DOHH2 (cell line): ENCODE data around the gene STARD4.

Experiments
- H3F3A ChIP-seq: fragments of 200-600 bp; sonication (generic), shearing (Covaris generic); 2 replicates; pipeline ENCODE4 v1.6.0; 2016; ENCODE audit warnings: antibody characterized with exemption, mild to moderate bottlenecking; ENCODE audit not compliant: control insufficient read depth, insufficient read depth
- H3K27ac ChIP-seq: fragments of 200-600 bp; sonication (generic); 2 replicates; pipeline ENCODE4 v1.5.1; 2014; ENCODE audit warnings: low read depth, mild to moderate bottlenecking, low read length, moderate library complexity
- H3K27me3 ChIP-seq: fragments of 200-600 bp; sonication (generic); 2 replicates; pipeline ENCODE4 v1.6.1; 2014; ENCODE audit warnings: mild to moderate bottlenecking, low read length, mixed read lengths; ENCODE audit not compliant: control insufficient read depth
- H3K36me3 ChIP-seq: fragments of 200-600 bp; sonication (generic); 2 replicates; pipeline ENCODE4 v1.6.1; 2014; ENCODE audit warnings: mild to moderate bottlenecking, low read length, moderate library complexity, mixed read lengths; ENCODE audit not compliant: control insufficient read depth
- H3K4me1 ChIP-seq: fragments of 200-600 bp; sonication (generic); 2 replicates; pipeline ENCODE4 v1.6.1; 2014; ENCODE audit warnings: mild to moderate bottlenecking, low read length, mixed read lengths; ENCODE audit not compliant: control insufficient read depth
- H3K4me2 ChIP-seq: fragments of 200-600 bp; sonication (generic); 2 replicates; pipeline ENCODE4 v1.6.0; 2014; ENCODE audit warnings: mild to moderate bottlenecking, low read length, moderate library complexity
- H3K4me3 ChIP-seq: fragments of 200-600 bp; sonication (generic); 2 replicates; pipeline ENCODE4 v1.5.1; 2014; ENCODE audit warnings: mild to moderate bottlenecking, low read length, mixed read lengths
- H3K79me2 ChIP-seq: fragments of 200-600 bp; sonication (generic); 2 replicates; pipeline ENCODE4 v1.6.1; 2014; ENCODE audit warnings: mild to moderate bottlenecking, low read length, mixed read lengths; ENCODE audit not compliant: control insufficient read depth
- H3K9me2 ChIP-seq: fragments of 200-600 bp; sonication (generic); replicated peaks from 2 replicates; pipeline ENCODE4 v1.6.1; 2014; ENCODE audit warnings: mild to moderate bottlenecking, low read length, mixed read lengths; ENCODE audit not compliant: control insufficient read depth
- H3K9me3 ChIP-seq: fragments of 200-600 bp; sonication (generic); 2 replicates; pipeline ENCODE4 v1.6.1; 2014; ENCODE audit warnings: antibody characterized with exemption, low read length, mixed read lengths; ENCODE audit not compliant: control insufficient read depth, insufficient read depth
- H4K20me1 ChIP-seq: fragments of 200-600 bp; sonication (generic); 2 replicates; pipeline ENCODE4 v1.6.0; 2014; ENCODE audit warnings: low read depth, mild to moderate bottlenecking, antibody characterized with exemption, low read length, moderate library complexity; ENCODE audit not compliant: control insufficient read depth, insufficient read depth
- CTCF ChIP-seq: fragments of 200-600 bp; sonication (generic); IDR thresholded peaks from one replicate; pipeline ENCODE4 v1.5.1; 2014; ENCODE audit warnings: antibody characterized with exemption, mild to moderate bottlenecking, low read depth, low read length; ENCODE audit not compliant: poor library complexity, severe bottlenecking
- EZH2phosphoT487 ChIP-seq: fragments of 200-600 bp; sonication (generic); IDR thresholded peaks from 2 replicates; pipeline ENCODE4 v1.6.1; 2017; ENCODE audit warnings: borderline replicate concordance, mild to moderate bottlenecking, antibody characterized with exemption, low read length, moderate library complexity, mixed read lengths

The STARD4 gene

GRCh38 chr5:111511831-111512374 is 432 bp downstream of the STARD4 start:
- Histone ChIP-seq H3K27me3 (no peaks in the 10 kb centered on the region), H3K4me1 (peaks cover 64% of the 10 kb centered on the region), H3K27ac (peak overlapping the region; percentile 88), H3K4me3 (peak overlapping the region; percentile 95), H3K79me2 (peaks cover 54% of the 10 kb centered on the region), H3K9me3 (no peaks in the 10 kb centered on the region), H4K20me1 (peaks cover 19% of the 10 kb centered on the region), H3K9me2 (no peaks in the 10 kb centered on the region), H3F3A (no peaks in the 10 kb centered on the region), H3K4me2 (peak overlapping the region; percentile 67), H3K36me3 (peaks cover 37% of the 10 kb centered on the region)
- TF ChIP-seq EZH2phosphoT487 = no peak
- no peak for TF ChIP-seq CTCF

GRCh38 chr5:111511174-111511830 is 1.0 kb downstream of the STARD4 start:
- H3K27ac ChIP-seq = 0 out of 2 replicates have a peak overlapping the region, but pooled peaks have one; percentile 88

GRCh38 chr5:111509119-111509518 is 3.2 kb downstream of the STARD4 start:
- Histone ChIP-seq H3K4me3 (peak overlapping the region; percentile 95), H3K36me3 (peaks cover 61% of the 10 kb centered on the region)

More at GRCh38 chr5:111511174-111511830, 1.0 kb downstream of the STARD4 start:
- peaks cover 19% of the 10 kb centered on the region for H4K20me1 ChIP-seq
- no peaks in the 10 kb centered on the region for H3F3A ChIP-seq
- H3K36me3 ChIP-seq = peaks cover 43% of the 10 kb centered on the region
- H3K27me3 ChIP-seq = no peaks in the 10 kb centered on the region
- TF ChIP-seq EZH2phosphoT487 (no peak), CTCF (no peak)
- no peaks in the 10 kb centered on the region for H3K9me3 ChIP-seq
- H3K9me2 ChIP-seq = no peaks in the 10 kb centered on the region
- peak overlapping the region; percentile 95 for H3K4me3 ChIP-seq
- peaks cover 60% of the 10 kb centered on the region for H3K79me2 ChIP-seq
- peaks cover 60% of the 10 kb centered on the region for H3K4me1 ChIP-seq
- peak overlapping the region; percentile 67 for H3K4me2 ChIP-seq

More at GRCh38 chr5:111509119-111509518, 3.2 kb downstream of the STARD4 start:
- H3K27ac ChIP-seq = no peak overlapping the region
- peaks cover 44% of the 10 kb centered on the region for H3K4me1 ChIP-seq
- H3K9me3 ChIP-seq = no peaks in the 10 kb centered on the region
- peaks cover 76% of the 10 kb centered on the region for H3K79me2 ChIP-seq
- peaks cover 24% of the 10 kb centered on the region for H4K20me1 ChIP-seq
- H3K4me2 ChIP-seq = peak overlapping the region; percentile 67
- no peaks in the 10 kb centered on the region for H3K27me3 ChIP-seq
- H3F3A ChIP-seq = 0 out of 2 replicates have a peak, but pooled peaks cover 1% of the 10 kb centered on the region
- no peaks in the 10 kb centered on the region for H3K9me2 ChIP-seq
- no peak for TF ChIP-seq EZH2phosphoT487
- no peak for TF ChIP-seq CTCF
